GM18499 (cell line): ENCODE data around the gene PDE4D.
"Not testable (repeated sequence)": the region's sequence is repeated elsewhere in the genome, so short reads cannot be mapped to it uniquely, and the experiment has no call there.

Source experiments
- ATAC-seq: cut with Tn5 transposase; IDR thresholded peaks from one replicate; pipeline ENCODE4 v1.9.1; 2021; ENCODE audit warnings: moderate number of reproducible peaks; ENCODE audit not compliant: insufficient read depth, unreplicated experiment

The PDE4D gene

DNA sequence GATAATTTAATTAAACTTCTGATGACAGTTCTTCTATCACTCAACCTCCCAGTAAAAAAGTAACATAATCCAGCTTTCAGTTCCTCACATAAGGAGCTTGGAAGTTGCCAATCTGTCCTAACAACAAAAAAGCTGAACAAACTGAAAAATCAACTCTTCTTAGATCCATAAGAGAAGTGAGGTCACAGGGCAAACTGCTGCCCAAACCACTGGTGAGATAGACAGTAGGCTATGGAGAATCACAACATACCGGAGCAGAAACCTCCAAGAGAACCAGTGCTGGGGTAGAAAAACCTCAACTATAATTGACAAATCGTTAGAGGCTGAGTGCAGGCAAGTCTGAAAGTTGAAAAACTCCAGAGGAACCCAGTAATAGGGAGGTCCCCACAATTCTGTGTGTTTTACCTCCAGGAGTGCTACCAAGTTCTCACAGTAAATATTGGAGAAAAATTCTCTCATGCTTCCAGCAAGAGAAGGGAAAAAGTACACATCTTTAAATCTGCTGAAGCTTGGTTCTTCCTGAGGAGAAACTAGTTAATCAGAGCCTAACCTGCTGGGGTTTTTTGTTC is 300.0 kb downstream of the PDE4D start:
- ATAC-seq = no peak

DNA sequence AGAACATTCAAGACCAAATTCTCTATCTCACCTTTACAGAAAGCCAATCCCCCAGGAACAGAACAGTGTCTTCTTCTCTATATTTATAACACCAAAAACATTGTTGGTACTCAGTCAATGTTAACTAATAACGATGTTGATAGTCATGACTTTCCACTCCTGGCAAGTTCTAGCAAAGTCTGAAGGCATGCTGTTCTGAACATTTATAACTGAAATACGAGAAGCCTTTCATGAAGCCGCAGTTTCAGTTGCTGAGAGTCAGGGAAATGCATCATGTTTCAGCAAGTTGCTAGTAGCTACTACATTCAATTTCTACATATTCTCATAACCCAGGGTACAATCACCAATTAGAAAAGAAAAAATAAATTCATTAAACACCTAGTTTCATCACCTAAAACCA is 301.4 kb downstream of the PDE4D start:
- ATAC-seq = no peak

- ATAC-seq = peak; percentile 46
Observed at GRCh38 chr5:59591162-59591561, 302.4 kb downstream of the PDE4D start.

DNA sequence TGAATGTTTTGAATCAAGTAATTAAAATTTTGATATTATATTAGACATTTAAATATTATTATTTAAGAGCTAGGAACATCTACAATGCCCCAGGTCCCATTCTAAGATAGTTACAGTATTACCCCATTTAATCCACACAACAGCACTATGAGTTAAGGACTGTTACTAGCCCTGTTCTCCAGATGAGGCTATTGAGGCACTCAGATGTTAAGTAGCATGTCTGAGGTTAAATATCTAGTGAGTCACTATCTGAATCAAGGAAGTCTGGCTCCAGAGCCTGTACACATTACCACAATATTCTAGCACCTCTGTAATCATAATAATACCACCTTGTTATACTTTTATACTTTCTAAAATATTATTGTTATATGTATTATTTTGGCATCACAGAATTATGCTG is 304.6 kb downstream of the PDE4D start:
- ATAC-seq = no peak

DNA sequence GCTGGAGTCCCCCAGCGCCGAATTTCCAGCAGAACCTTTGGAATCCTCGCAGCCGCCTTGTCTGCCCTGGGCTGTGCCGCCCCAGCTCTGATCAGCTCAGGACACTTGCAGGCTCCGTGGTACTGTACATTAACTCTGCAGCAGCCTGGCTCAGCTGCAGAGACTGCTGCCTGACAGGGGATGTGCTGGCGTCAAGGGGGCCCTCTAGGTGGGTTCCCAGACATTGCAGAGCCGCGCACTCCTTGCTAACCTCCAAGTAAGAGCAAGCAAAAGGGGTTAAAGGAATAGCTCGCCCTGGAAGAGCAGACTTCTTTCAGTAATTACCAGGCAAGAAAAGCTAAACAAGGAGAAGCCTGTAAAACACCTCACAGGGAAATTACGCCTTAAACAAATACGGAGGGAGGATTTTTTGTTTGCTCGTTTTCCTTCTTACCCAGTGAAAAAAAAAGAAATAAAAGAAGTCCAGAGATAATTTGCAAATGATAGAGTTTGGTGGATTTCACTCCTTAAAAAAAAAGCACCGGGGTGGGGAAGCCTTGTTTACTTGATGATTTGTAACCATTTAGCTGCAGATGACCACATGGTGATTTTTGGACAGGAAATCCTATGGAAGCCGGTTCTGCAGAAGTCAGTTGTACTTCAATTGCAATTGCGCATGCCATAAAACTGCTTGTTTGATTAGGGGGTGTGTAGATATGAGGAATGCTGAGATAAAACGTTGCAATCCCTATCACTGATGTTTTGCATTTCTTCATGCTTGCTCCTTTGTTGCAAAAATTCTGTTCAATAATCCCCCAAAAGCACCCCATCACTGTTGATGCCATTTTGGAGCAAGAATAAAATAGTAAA is 305.8 kb downstream of the PDE4D start:
- ATAC-seq = no peak

- ATAC-seq = no peak
Observed at GRCh38 chr5:59586841-59587240, 306.7 kb downstream of the PDE4D start.

- ATAC-seq = no peak
Observed at GRCh38 chr5:59584858-59585846, 308.4 kb downstream of the PDE4D start.

DNA sequence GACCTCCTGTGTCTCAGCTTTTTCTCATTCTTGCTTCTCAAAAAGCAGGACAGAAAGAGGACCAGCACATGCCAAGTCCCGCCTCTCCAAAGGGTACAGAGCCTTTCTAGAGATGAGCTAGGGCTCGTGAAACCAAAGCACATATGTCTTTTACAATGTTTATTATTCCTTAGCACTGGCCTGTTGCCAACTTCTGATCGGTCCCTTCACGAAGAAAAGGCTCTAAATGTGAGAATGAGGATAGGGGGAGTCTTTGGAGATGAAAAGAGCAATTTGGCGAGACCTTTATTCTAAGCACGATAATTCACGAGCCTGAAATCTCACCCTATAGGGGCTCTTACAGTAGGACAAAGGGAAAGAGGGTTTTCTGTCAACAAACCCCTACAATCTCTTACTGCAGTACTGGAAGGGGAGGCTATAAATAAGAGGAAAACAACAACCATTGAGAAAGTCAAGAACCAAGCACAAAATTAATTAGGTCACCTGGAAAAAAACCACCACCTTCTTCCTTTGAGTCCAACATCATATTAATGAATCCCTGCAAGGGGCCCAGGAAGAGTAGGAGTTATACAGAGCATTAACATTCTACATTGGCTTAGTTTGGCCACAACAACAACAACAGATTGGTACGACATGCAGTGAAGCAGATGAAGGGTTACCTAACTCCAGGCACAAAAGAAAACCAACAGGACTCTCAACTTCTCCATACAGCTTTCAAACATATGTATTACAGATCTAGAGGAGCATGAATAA is 309.5 kb downstream of the PDE4D start:
- ATAC-seq = no peak

DNA sequence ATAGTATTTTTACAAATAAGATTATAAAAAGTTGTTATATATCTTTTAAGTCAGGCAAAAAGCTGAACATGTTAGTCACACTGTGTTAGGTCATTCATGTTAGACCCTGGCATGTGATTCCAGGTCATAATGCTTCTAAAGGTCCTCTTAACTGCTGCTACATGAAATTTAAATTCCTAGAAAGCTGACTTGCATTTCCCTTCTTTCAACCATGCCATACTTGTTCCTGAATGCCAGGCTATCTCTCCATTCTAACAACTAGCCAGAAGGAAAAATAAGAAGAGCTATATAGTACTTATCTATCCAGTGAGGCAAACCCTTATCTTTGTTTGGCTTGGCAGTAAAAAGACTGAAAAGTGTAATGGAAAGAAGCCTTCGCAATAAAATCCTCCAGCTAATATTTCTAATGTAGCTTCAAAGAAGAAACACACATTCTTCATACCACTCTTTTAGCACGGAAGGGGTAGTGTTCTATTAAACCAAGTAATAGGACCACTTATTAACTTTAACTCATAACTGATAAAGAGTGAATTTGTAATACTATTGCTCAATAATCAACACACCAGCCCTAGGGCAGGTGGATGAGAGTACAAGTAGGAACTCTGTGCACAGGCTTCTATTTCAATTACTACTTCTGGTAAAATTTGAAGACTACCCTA is 310.2 kb downstream of the PDE4D start:
- no peak for ATAC-seq

DNA sequence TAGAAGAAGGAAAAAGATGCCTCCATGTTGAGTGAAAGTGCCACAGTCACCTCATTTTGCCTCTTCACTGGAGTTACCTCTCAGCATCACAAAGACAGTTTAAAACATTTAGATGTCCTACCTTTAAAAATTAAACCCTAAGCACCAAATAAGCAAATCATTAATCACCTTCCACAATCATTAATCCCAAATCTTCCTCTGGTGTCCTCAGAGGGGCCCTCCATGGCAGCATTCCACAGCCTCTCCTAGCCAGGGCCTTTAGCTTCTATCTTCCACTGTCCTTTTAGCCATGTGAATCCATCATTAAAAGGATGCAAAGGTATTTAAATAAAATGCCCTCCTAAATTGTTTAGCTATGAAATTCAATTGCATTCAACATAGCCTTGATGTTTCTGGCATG is 310.8 kb downstream of the PDE4D start:
- ATAC-seq = no peak

GRCh38 chr5:59579824-59580167 is 313.7 kb downstream of the PDE4D start:
- no peak for ATAC-seq

- no peak for ATAC-seq
Observed at GRCh38 chr5:59579101-59579823, 314.3 kb downstream of the PDE4D start.

DNA sequence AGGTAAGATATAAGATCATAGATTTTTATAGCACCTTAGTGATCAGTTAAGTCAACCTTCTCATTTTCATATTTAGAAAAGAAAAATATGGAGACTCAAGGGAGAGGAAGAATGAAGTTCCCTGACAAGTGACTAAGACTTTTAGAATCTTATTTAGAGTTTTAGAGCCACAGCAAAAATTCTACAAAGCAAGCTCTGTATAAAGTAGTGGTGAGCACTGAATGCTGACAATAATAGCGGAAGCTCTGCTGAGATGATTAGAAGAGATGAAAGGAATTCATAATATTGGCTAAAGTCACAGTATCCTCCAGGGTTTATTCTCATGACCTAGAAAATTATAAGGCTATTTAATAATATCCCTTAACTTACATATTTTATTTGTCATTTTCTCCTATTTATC is 316.0 kb downstream of the PDE4D start:
- ATAC-seq = no peak

DNA sequence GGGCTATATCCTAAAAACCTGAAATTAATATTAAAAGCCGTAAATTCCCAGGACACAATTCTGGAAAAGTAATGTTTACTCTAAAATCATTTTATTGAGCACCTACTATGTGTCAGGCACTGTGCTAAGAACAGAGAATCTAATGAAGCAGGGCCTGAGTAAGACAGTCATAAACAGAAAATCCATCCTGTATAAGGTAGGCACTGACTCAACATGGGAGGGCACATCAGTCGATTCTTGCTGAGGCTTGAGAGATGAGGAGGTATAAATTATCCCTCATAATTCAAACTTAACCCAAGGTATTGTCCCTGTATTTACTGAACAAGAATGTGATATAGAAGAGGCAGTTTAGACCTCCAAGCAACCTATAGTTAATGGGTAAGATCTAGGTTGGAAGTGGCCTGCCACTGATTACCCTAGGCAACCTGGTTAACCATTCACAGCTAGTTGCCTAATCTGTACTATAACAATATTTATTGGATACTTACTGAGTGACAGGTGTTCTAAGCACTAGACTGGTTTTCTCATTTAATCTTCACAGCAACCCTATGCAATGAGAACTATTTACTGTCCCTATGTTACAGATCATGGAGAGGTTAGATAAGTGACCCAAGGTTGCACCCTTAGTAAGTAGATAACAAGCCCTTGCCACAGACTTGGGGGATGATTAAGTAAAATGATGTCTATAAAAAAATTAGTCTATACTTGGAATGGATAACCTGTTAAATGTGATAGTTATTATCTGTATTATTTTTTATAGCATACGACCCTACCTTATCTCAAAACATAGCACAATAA is 317.7 kb downstream of the PDE4D start:
- ATAC-seq = no peak

GRCh38 chr5:59573509-59573908 is 320.0 kb downstream of the PDE4D start:
- not testable (repeated sequence) for ATAC-seq

DNA sequence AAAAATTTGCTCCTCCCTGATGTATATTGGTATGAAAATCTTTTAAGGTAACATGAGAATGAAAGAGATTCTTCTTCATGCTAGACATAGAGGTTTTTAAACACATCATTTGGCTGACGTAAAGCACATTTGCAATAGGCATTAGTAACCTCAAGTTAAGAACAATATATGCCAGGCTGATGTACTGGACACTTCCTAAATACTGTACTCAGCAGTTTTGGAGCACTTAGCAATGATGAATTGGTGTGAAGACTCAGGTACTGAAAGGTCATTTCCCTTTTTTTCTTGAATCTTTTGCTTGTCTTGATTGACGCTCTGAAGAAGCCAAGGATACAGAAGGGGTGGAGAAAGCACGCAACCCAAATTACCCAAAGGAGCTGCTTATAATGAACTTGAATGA is 322.5 kb downstream of the PDE4D start:
- no peak for ATAC-seq

DNA sequence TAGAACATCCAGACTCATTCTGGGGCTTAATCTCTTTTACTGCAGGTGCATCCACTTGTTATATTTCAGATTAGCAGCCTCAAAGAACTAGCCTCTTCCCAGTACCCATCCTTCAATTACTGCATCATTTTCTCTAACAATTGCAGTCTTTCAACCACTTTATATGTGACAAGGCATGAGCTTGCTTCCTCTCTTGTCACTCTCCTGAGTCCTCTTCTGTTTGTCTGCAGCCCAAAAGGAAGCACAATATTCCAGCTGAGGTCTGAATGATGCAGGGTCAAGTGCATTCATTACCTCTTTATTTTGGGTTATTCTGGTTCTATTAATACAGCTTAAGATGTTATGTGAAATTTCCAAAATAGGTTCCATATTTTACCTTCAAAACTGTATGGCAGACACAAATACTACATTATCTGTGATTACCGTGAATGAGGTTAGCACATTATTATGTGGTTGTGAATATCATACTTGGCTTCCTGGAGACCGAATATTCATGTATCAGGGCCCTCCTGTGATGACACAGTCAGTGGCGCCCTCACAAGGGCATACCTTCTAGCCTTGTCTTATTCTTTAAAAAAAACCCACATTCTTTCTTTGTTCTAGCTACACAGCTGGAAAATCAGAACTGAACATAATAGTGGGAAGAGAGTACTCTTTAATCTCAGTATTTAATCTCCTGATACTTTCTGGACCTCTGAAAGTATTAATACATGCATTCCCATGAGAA is 323.8 kb downstream of the PDE4D start:
- ATAC-seq = no peak

- ATAC-seq = no peak
Observed at GRCh38 chr5:59569158-59569557, 324.4 kb downstream of the PDE4D start.
